WTC11 (cell line): ENCODE results near the gene ZCCHC4. TPM values are rescaled to one million over a fixed set of nuclear protein-coding genes. Genes with fewer than 3 reads are reported as not detected.

ENCODE experiments used
- ATAC-seq: fragments of 200-7000 bp; cut with Tn5 transposase; 2 replicates; pipeline ENCODE4 v1.10.0; 2021; ENCODE audit warnings: mild to moderate bottlenecking, moderate library complexity
- CTCF ChIA-PET: fragments of 300-600 bp; sonication (Branson Sonifier 250); formaldehyde crosslinking; loops from one replicate; lab custom pipeline; 2021; ENCODE audit warnings: antibody characterized with exemption; lab: Charles Lee
- POLR2A ChIA-PET: fragments of 350-600 bp; sonication (Branson Sonifier 250); formaldehyde crosslinking; loops from one replicate; lab custom pipeline; 2021; ENCODE audit warnings: antibody characterized with exemption; lab: Charles Lee
- DNase-seq: peaks from one replicate; pipeline ENCODE4 v3.0.0; 2021; ENCODE audit warnings: low spot score
- H3K27ac Mint-ChIP-seq: 2 replicates; pipeline ENCODE4 v1.8.0; 2021; ENCODE audit warnings: mixed read lengths
- H3K27me3 Mint-ChIP-seq: 2 replicates; pipeline ENCODE4 v1.8.0; 2021; ENCODE audit warnings: low read depth, mild to moderate bottlenecking, moderate library complexity, mixed read lengths
- H3K36me3 Mint-ChIP-seq: 2 replicates; pipeline ENCODE4 v1.8.0; 2021; ENCODE audit warnings: mixed read lengths
- H3K4me1 Mint-ChIP-seq: 2 replicates; pipeline ENCODE4 v1.8.0; 2022; ENCODE audit warnings: mixed read lengths
- H3K4me3 Mint-ChIP-seq: 2 replicates; pipeline ENCODE4 v1.8.0; 2021; ENCODE audit warnings: mild to moderate bottlenecking, moderate library complexity, mixed read lengths
- H3K9me3 Mint-ChIP-seq: 2 replicates; pipeline ENCODE4 v1.8.0; 2021; ENCODE audit warnings: mixed read lengths
- AR ChIP-seq: fragments of 250-450 bp; sonication (Bioruptor Pico); IDR thresholded peaks from 2 replicates; pipeline ENCODE4 v1.9.0; 2021; ENCODE audit warnings: mild to moderate bottlenecking
- CTCF ChIP-seq: fragments of 200-600 bp; IDR thresholded peaks from 2 replicates; pipeline ENCODE4 v1.8.0; 2022; ENCODE audit warnings: antibody characterized with exemption
- E2F5 ChIP-seq: sonication (generic); formaldehyde crosslinking; IDR thresholded peaks from 2 replicates; pipeline ENCODE4 v1.8.1; 2022; ENCODE audit warnings: mild to moderate bottlenecking, moderate library complexity, missing genetic modification reagents
- IRF2 ChIP-seq: sonication (generic); formaldehyde crosslinking; IDR thresholded peaks from 2 replicates; pipeline ENCODE4 v1.8.0; 2022; ENCODE audit warnings: low read depth, missing genetic modification reagents, borderline replicate concordance
- JAZF1 ChIP-seq: fragments of 250-450 bp; sonication (Bioruptor Pico); IDR thresholded peaks from 2 replicates; pipeline ENCODE4 v1.9.0; 2021; ENCODE audit warnings: moderate library complexity, mild to moderate bottlenecking, inconsistent platforms
- RORB ChIP-seq: fragments of 250-450 bp; sonication (Bioruptor Pico); IDR thresholded peaks from 2 replicates; pipeline ENCODE4 v1.9.0; 2021; ENCODE audit warnings: mild to moderate bottlenecking
- ZMAT4 ChIP-seq: fragments of 250-450 bp; sonication (Bioruptor Pico); IDR thresholded peaks from 2 replicates; pipeline ENCODE4 v1.9.0; 2021; ENCODE audit warnings: mild to moderate bottlenecking
- ZNF219 ChIP-seq: sonication (generic); formaldehyde crosslinking; IDR thresholded peaks from 2 replicates; pipeline ENCODE4 v1.8.0; 2023; ENCODE audit warnings: missing genetic modification reagents, mild to moderate bottlenecking, borderline replicate concordance
- ZNF232 ChIP-seq: sonication (generic); formaldehyde crosslinking; IDR thresholded peaks from 2 replicates; pipeline ENCODE4 v1.8.0; 2022; ENCODE audit warnings: mild to moderate bottlenecking, missing genetic modification reagents
- ZNF317 ChIP-seq: sonication (generic); formaldehyde crosslinking; IDR thresholded peaks from 2 replicates; pipeline ENCODE4 v1.8.1; 2023; ENCODE audit warnings: low read depth, mild to moderate bottlenecking, moderate library complexity, missing genetic modification reagents, borderline replicate concordance
- ZNF425 ChIP-seq: fragments of 250-450 bp; sonication (Bioruptor Pico); conservative IDR thresholded peaks from 2 replicates; pipeline ENCODE4 v1.9.0; 2021; ENCODE audit warnings: mild to moderate bottlenecking
- ZNF532 ChIP-seq: fragments of 250-450 bp; sonication (Bioruptor Pico); IDR thresholded peaks from 2 replicates; pipeline ENCODE4 v1.9.0; 2021; ENCODE audit warnings: mild to moderate bottlenecking, borderline replicate concordance
- ZSCAN18 ChIP-seq: fragments of 250-450 bp; sonication (Bioruptor Pico); IDR thresholded peaks from 2 replicates; pipeline ENCODE4 v2.1.2; 2022; ENCODE audit warnings: mild to moderate bottlenecking, moderate library complexity
- total RNA-seq: library from RNA; stranded (reverse); gene quantifications from 3 replicates; pipeline ENCODE4 v1.2.3, GENCODE V29; 2021

ZCCHC4 gene
- total RNA-seq, 1 experiment from 2014 or later, result 13.6 TPM

- CTCF ChIA-PET, result interaction anchor here (3.1 kb wide), 1 partner anchor 66 kb away, joined by 16 read pairs; the partner anchor contains the start of gene ZCCHC4
- no peaks in the 10 kb centered on the region for H3K9me3 Mint-ChIP-seq
- TF ChIP-seq ZNF425 (CRISPR knock-in tag) (no peak), ZNF317 (CRISPR knock-in tag) (no peak), CTCF (no peak), ZNF532 (no peak), E2F5 (no peak), RORB (CRISPR knock-in tag) (no peak), ZSCAN18 (CRISPR knock-in tag) (no peak), ZMAT4 (CRISPR knock-in tag) (no peak), ZNF219 (no peak), ZNF232 (CRISPR knock-in tag) (no peak), IRF2 (no peak), AR (no peak), JAZF1 (CRISPR knock-in tag) (no peak)
- peaks cover 16% of the 10 kb centered on the region for H3K4me1 Mint-ChIP-seq
- no peak overlapping the region for H3K4me3 Mint-ChIP-seq
- DNase-seq (no peak), ATAC-seq (no peak)
- H3K27me3 Mint-ChIP-seq, result no peaks in the 10 kb centered on the region
- peaks cover 17% of the 10 kb centered on the region for H3K36me3 Mint-ChIP-seq
- POLR2A ChIA-PET, result no interaction called here
- no peak overlapping the region for H3K27ac Mint-ChIP-seq
Observed at GRCh38 chr4:25378437-25378743, 65.8 kb downstream of the ZCCHC4 start.
